ENCODE measurements around the gene PPM1H. TPM values are rescaled to one million over a fixed set of nuclear protein-coding genes. Genes with fewer than 3 reads are reported as not detected.

Gene PPM1H
- polyA plus RNA-seq, 1 of the 3 experiments (the other 2 are of a cell fraction) = 0.13 TPM

DNA sequence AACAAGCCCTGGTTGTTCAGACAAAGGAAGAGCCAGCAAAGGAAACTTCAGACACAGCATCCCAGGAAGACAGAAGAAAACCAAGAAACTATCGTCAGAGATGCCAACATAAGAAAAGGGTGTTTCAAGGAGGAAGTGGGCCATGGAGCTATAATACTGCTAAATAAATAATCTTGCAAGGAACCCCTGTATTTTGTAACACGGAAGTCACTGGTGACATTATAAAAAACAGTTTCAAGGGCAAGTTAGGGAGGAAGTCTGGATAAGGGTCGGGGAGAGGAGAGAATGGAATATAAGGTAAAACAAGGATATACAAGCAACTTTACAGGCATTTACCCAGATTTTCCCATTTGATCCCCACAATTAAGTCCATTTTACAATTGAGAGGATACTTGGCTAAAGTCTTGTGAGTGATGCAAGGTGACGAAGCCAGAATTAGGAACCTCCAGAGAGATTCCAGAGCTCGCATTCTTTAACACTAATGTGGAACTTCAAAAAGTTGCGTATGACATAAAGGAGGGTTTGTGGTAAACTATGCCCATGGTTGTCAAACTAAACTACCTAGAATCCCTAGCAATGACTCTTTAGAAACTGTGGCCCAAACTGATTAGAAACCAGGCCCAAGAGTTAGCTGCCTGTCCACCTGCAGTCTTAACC lies 46.4 kb downstream of the PPM1H start:
- no peak overlapping the region for H2AFZ ChIP-seq (ENCODE audit: low read depth)
- no peaks in the 10 kb centered on the region for H3K9me3 ChIP-seq
- H3K4me2 ChIP-seq = no peak overlapping the region
- H3K9me2 ChIP-seq = no peaks in the 10 kb centered on the region
- CTCF ChIA-PET = no interaction called here
- no peaks in the 10 kb centered on the region for H4K20me1 ChIP-seq (ENCODE audit: insufficient read depth)
- no peaks in the 10 kb centered on the region for H3K4me1 ChIP-seq (ENCODE audit: control insufficient read depth in 1 of 2, insufficient read depth in 2 of 2, low read depth in 1 of 2, low read length in 1 of 2)
- no peaks in the 10 kb centered on the region for H3K36me3 ChIP-seq (replicated peaks in 1 of 2; ENCODE audit: control insufficient read depth in 1 of 2, insufficient read depth in 2 of 2, low read length in 1 of 2)
- WGBS (ENCODE audit: low lambda C conversion rate) = 29% methylated on average over 6 of the region's 6 CpGs
- POLR2A ChIA-PET = no interaction called here
- no peaks in the 10 kb centered on the region for H3K79me2 ChIP-seq (ENCODE audit: insufficient read depth)
- H3K27me3 ChIP-seq (ENCODE audit: insufficient read depth) = peaks cover 5% of the 10 kb centered on the region; the same call in 1 of the 2 replicates
- H3K27ac ChIP-seq (ENCODE audit: low read depth in 2 of 2, low read length in 1 of 2) = no peak overlapping the region
- no peak for TF ChIP-seq JUND (IDR thresholded peaks at IDR 0.05)
- TF ChIP-seq, protein P1, sequence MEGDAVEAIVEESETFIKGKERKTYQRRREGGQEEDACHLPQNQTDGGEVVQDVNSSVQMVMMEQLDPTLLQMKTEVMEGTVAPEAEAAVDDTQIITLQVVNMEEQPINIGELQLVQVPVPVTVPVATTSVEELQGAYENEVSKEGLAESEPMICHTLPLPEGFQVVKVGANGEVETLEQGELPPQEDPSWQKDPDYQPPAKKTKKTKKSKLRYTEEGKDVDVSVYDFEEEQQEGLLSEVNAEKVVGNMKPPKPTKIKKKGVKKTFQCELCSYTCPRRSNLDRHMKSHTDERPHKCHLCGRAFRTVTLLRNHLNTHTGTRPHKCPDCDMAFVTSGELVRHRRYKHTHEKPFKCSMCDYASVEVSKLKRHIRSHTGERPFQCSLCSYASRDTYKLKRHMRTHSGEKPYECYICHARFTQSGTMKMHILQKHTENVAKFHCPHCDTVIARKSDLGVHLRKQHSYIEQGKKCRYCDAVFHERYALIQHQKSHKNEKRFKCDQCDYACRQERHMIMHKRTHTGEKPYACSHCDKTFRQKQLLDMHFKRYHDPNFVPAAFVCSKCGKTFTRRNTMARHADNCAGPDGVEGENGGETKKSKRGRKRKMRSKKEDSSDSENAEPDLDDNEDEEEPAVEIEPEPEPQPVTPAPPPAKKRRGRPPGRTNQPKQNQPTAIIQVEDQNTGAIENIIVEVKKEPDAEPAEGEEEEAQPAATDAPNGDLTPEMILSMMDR (IDR thresholded peaks at IDR 0.05) = no peak
- no peak for TF ChIP-seq YY1 (IDR thresholded peaks at IDR 0.05; ENCODE audit: low read depth)
- TF ChIP-seq, protein P2, sequence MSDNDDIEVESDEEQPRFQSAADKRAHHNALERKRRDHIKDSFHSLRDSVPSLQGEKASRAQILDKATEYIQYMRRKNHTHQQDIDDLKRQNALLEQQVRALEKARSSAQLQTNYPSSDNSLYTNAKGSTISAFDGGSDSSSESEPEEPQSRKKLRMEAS (IDR thresholded peaks at IDR 0.05; ENCODE audit: low read depth) = no peak
- TF ChIP-seq NRF1 (IDR thresholded peaks at IDR 0.05; ENCODE audit: low read depth, low read length) = no peak
- TF ChIP-seq RAD21 (IDR thresholded peaks at IDR 0.05; ENCODE audit: low read length) = no peak
- TF ChIP-seq RFX5 (IDR thresholded peaks at IDR 0.05; ENCODE audit: low read length) = no peak
- no peak for TF ChIP-seq RCOR1 (IDR thresholded peaks at IDR 0.05; ENCODE audit: low read length)
- TF ChIP-seq, protein P3, sequence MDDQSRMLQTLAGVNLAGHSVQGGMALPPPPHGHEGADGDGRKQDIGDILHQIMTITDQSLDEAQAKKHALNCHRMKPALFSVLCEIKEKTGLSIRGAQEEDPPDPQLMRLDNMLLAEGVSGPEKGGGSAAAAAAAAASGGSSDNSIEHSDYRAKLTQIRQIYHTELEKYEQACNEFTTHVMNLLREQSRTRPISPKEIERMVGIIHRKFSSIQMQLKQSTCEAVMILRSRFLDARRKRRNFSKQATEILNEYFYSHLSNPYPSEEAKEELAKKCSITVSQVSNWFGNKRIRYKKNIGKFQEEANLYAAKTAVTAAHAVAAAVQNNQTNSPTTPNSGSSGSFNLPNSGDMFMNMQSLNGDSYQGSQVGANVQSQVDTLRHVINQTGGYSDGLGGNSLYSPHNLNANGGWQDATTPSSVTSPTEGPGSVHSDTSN (IDR thresholded peaks at IDR 0.05) = no peak
- no peak for TF ChIP-seq TEAD4 (IDR thresholded peaks at IDR 0.05; ENCODE audit: borderline replicate concordance, insufficient read depth)
- no peak for TF ChIP-seq TAF1 (IDR thresholded peaks at IDR 0.05; ENCODE audit: borderline replicate concordance, low read depth, low read length)
- no peak for TF ChIP-seq FOSL2 (IDR thresholded peaks at IDR 0.05; ENCODE audit: borderline replicate concordance, low read depth)
- TF ChIP-seq, protein P4, sequence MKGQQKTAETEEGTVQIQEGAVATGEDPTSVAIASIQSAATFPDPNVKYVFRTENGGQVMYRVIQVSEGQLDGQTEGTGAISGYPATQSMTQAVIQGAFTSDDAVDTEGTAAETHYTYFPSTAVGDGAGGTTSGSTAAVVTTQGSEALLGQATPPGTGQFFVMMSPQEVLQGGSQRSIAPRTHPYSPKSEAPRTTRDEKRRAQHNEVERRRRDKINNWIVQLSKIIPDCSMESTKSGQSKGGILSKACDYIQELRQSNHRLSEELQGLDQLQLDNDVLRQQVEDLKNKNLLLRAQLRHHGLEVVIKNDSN (IDR thresholded peaks at IDR 0.05; ENCODE audit: borderline replicate concordance, low read depth) = no peak
- TF ChIP-seq TCF12 (IDR thresholded peaks at IDR 0.05) = no peak
- no peak for TF ChIP-seq RXRA (IDR thresholded peaks at IDR 0.05; ENCODE audit: borderline replicate concordance, low read depth)
- no peak for TF ChIP-seq MXI1 (IDR thresholded peaks at IDR 0.05; ENCODE audit: low read depth, low read length)
- no peak overlapping the region for H3K9ac ChIP-seq
- no peaks in the 10 kb centered on the region for H3F3A ChIP-seq (replicated peaks; ENCODE audit: insufficient read depth)
- no peak overlapping the region for H3K4me3 ChIP-seq (ENCODE audit: low read depth in 2 of 2, low read length in 1 of 2)
- no peak for DNase-seq
